GM13976 (cell line): ENCODE data around the gene HMGB4.

Experiments
- DNase-seq: peaks from one replicate; pipeline ENCODE4 v3.0.0; 2012; ENCODE audit warnings: low spot score
- in situ Hi-C: fragments of 300-500 bp; cut with MboI; formaldehyde crosslinking; loops from one replicate; pipeline ENCODE4 v1.12.0; 2022; ENCODE audit warnings: low sequenced_read_pairs, mixed read lengths, inconsistent platforms; ENCODE audit not compliant: unreplicated experiment
- TF ChIP-seq, protein P1 (sequence below): IDR thresholded peaks from 2 replicates; pipeline ENCODE4 v1.5.1; 2012; ENCODE audit warnings: borderline replicate concordance, mild to moderate bottlenecking; ENCODE audit not compliant: insufficient read depth; ENCODE audit errors: extremely low read depth, missing control alignments, control extremely low read depth

The HMGB4 gene

DNA sequence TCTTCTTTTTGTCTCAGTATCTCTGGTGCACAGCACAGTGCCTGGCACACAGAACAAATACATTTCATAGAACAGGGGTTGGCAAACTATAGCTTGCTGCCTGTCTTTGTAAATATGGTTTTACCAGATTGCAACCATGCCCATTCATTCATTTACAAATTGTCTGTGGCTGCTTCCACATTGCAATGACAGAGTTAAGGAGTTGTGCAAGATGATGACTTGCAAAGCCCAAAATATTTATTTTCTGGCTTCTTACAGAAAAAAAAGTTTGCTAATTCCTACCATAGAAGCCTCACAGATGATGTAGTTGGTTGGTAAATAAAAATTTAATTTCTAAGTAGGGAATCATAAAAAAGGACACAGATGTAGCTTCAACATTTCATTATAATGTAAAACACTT lies 11.2 kb upstream of the HMGB4 start:
- in situ Hi-C loops = loop anchor here (25.0 kb wide), 1 partner anchor 90 kb away; no protein-coding TSS in a partner anchor
- DNase-seq = no peak
- TF ChIP-seq, protein P1, sequence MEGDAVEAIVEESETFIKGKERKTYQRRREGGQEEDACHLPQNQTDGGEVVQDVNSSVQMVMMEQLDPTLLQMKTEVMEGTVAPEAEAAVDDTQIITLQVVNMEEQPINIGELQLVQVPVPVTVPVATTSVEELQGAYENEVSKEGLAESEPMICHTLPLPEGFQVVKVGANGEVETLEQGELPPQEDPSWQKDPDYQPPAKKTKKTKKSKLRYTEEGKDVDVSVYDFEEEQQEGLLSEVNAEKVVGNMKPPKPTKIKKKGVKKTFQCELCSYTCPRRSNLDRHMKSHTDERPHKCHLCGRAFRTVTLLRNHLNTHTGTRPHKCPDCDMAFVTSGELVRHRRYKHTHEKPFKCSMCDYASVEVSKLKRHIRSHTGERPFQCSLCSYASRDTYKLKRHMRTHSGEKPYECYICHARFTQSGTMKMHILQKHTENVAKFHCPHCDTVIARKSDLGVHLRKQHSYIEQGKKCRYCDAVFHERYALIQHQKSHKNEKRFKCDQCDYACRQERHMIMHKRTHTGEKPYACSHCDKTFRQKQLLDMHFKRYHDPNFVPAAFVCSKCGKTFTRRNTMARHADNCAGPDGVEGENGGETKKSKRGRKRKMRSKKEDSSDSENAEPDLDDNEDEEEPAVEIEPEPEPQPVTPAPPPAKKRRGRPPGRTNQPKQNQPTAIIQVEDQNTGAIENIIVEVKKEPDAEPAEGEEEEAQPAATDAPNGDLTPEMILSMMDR = no peak

DNA sequence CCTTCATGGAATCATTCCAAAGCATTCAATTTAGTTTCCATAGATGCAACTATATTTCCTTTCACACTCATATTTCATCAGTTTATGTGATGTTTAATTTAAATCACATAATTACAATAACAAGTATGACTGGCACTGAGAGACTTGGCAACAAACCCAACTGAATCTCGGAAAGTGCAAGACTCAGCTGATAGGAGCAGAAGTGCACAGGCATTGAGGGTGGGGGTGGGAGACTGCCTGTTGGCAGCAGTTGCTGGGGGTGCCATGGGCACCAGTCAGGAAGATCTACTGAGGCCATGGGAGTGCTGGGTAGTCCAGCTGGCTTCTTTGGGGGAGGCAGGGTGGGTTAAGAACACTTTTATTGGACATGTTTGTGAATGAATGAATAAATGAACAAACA lies 10.4 kb upstream of the HMGB4 start:
- in situ Hi-C loops = loop anchor here (25.0 kb wide), 1 partner anchor 91 kb away; no protein-coding TSS in a partner anchor
- TF ChIP-seq, protein P1 = no peak
- no peak for DNase-seq

DNA sequence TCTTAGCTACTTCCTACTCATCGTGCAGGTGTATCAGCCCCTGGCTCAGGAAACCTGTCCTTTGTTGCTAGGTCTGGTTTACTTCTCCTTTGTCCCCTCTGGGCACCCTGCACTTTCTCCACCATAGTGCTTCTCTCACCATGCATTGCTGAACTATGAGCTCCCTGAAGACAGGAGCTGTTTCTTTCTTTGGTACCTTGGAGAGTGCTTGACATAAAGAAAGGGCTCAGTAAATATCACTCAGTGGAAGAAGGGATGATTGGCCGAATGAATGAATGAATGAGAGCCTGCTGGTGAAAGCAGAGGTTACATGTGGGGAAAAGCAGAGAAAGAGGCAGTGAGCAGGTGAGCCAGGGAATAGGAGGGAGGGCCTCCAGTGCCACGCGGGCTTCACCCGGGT lies 9.8 kb upstream of the HMGB4 start:
- no peak for DNase-seq
- TF ChIP-seq, protein P1 = no peak
- in situ Hi-C loops = loop anchor here (25.0 kb wide), 1 partner anchor 92 kb away; no protein-coding TSS in a partner anchor

DNA sequence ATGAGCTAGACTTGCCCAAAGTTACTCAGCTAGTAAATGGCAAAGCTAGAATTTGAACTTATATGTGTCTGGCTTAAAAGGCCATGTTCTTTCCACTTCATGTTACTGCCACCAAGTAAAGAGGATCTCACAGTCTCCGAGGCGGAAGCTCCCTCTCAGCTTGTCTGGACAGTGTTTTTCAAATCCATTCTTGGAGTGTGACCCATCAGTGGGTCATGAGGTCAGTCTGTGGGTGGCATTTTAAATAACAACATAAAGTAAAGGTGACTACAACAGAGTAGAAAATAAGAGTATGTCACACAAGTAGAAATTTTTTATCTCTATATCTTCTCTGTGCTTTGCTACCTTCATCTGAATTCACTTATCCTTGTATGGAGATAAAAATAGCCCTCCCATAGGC lies 3.2 kb upstream of the HMGB4 start:
- no peak for DNase-seq
- in situ Hi-C loops = loop anchor here (25.0 kb wide), 1 partner anchor 98 kb away; no protein-coding TSS in a partner anchor
- TF ChIP-seq, protein P1 = no peak

DNA sequence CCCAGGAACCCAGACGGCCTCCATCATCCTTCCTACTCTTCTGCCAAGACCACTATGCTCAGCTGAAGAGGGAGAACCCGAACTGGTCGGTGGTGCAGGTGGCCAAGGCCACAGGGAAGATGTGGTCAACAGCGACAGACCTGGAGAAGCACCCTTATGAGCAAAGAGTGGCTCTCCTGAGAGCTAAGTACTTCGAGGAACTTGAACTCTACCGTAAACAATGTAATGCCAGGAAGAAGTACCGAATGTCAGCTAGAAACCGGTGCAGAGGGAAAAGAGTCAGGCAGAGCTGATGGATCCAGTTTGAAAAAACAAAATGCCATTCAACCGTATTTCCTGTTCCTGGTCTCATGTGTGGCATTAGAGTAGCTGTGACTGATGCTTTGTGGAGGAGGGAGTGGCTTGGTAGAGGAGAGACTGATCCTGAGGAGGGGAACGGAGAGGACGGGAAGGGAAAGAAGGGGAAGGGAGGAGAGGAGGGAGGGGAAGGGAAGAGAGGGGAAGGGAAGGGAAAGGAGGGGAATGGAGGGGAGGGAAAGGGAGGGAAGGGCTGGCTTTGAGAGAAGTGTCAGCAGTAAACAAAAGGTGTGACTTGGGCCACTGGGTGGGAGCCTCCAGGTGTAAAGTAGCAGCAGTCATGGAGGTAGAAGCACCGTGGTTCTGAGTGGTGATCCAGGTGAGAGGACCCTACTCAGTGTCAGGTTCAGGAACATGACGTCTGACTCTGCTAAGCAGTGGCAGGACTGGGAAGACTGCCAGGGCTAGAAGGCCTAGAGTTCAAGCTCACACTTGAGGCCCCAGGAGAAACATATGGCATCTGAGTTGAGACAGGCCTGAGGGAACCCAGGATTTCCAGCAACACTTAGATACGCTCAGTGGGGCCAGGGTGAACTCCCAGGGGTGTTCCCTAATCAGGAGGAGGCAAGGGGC lies 846 bp downstream of the HMGB4 start:
- TF ChIP-seq, protein P1 = no peak
- no peak for DNase-seq
- in situ Hi-C loops = loop anchor here (25.0 kb wide), 1 partner anchor 102 kb away; no protein-coding TSS in a partner anchor

DNA sequence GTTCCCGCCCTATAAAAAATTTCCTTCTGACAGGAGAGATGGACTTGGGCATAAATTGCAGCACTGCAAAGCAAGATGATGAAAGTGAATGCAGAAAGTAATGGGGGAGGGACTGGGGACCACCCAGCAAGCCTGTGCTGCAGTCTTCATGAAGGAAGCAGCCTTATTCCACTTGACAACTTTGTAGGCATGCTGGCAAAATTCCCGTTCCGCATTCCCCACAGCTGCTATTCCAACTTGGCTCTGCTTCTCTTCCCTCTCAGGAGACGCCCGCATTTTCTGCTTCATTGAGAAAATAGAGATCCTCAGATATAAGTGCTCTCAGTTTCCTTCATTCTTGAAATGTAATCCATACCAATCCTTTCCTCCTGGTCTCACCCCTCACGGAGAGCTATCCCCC lies 2.4 kb downstream of the HMGB4 start:
- DNase-seq = no peak
- TF ChIP-seq, protein P1 = no peak
- in situ Hi-C loops = loop anchor here (25.0 kb wide), 1 partner anchor 104 kb away; no protein-coding TSS in a partner anchor
